ENCODE data around the gene WDR88. TPM values are rescaled to one million over a fixed set of nuclear protein-coding genes. Genes with fewer than 3 reads are reported as not detected.
A peak's percentile ranks its signal among the peaks of the same experiment; 100 is the strongest.

WDR88 gene
- total RNA-seq, 2 donors from 2014 or later: not detected

GRCh38 chr19:33094436-33095067 lies 37.4 kb upstream of the WDR88 start:
- H3K36me3 Mint-ChIP-seq (ENCODE audit: low read depth): peaks cover 74% of the 10 kb centered on the region

GRCh38 chr19:33096005-33096404 lies 35.9 kb upstream of the WDR88 start:
- no peak overlapping the region for H3K4me3 Mint-ChIP-seq
- H3K9me3 ChIP-seq (ENCODE audit: control insufficient read depth, low read length): no peaks in the 10 kb centered on the region
- H3K27me3 ChIP-seq (ENCODE audit: control insufficient read depth, insufficient read depth, low read length, poor library complexity, severe bottlenecking): no peaks in the 10 kb centered on the region
- peak overlapping the region; percentile 29 for H3K27ac Mint-ChIP-seq
- peaks cover 5% of the 10 kb centered on the region for H3K4me1 Mint-ChIP-seq
- H3K36me3 ChIP-seq (ENCODE audit: control insufficient read depth, insufficient read depth, low read length): peaks cover 60% of the 10 kb centered on the region
- no peaks in the 10 kb centered on the region for H3K4me1 ChIP-seq (ENCODE audit: control insufficient read depth, insufficient read depth, low read length)
- no peak overlapping the region for H3K9ac ChIP-seq (ENCODE audit: extremely low read depth, low read length, poor library complexity, severe bottlenecking)
- no peak overlapping the region for H3K4me3 ChIP-seq (ENCODE audit: low read length)
- DNase-seq: no peak
- peak; percentile 14 for TF ChIP-seq CTCF (conservative IDR thresholded peaks at IDR 0.05)
- 83 to 85% methylated on average over 4 of the region's 4 CpGs for WGBS, 2 experiments (ENCODE audit: insufficient coverage in 1 of 2, insufficient read length in 1 of 2)
- H3K27me3 Mint-ChIP-seq (ENCODE audit: insufficient read depth): no peaks in the 10 kb centered on the region
- no peak overlapping the region for H3K27ac ChIP-seq (ENCODE audit: low read depth, low read length)
- peaks cover 68% of the 10 kb centered on the region for H3K36me3 Mint-ChIP-seq (ENCODE audit: low read depth)
- no peaks in the 10 kb centered on the region for H3K9me3 Mint-ChIP-seq

More at GRCh38 chr19:33094436-33095067, 37.4 kb upstream of the WDR88 start:
- Mint-ChIP-seq H3K9me3 (no peaks in the 10 kb centered on the region), H3K4me1 (peaks cover 5% of the 10 kb centered on the region), H3K27ac (no peak overlapping the region), H3K27me3 (ENCODE audit: insufficient read depth) (no peaks in the 10 kb centered on the region), H3K4me3 (no peak overlapping the region)
- H3K9ac ChIP-seq (ENCODE audit: extremely low read depth, low read length, poor library complexity, severe bottlenecking): no peak overlapping the region
- no peak for DNase-seq
- peaks cover 67% of the 10 kb centered on the region for H3K36me3 ChIP-seq (ENCODE audit: control insufficient read depth, insufficient read depth, low read length)
- H3K4me3 ChIP-seq (ENCODE audit: low read length): no peak overlapping the region
- no peaks in the 10 kb centered on the region for H3K9me3 ChIP-seq (ENCODE audit: control insufficient read depth, low read length)
- H3K27ac ChIP-seq (ENCODE audit: low read depth, low read length): no peak overlapping the region
- H3K4me1 ChIP-seq (ENCODE audit: control insufficient read depth, insufficient read depth, low read length): no peaks in the 10 kb centered on the region
- WGBS, 2 experiments (ENCODE audit: insufficient coverage in 1 of 2, insufficient read length in 1 of 2): 95 to 97% methylated on average over 4 to 6 of the region's 6 CpGs
- H3K27me3 ChIP-seq (ENCODE audit: control insufficient read depth, insufficient read depth, low read length, poor library complexity, severe bottlenecking): no peaks in the 10 kb centered on the region
- TF ChIP-seq CTCF (conservative IDR thresholded peaks at IDR 0.05): no peak

- Histone ChIP-seq H3K4me3 (ENCODE audit: low read length) (no peak overlapping the region), H3K27ac (ENCODE audit: low read depth, low read length) (no peak overlapping the region), H3K9ac (ENCODE audit: extremely low read depth, low read length, poor library complexity, severe bottlenecking) (no peak overlapping the region), H3K36me3 (ENCODE audit: control insufficient read depth, insufficient read depth, low read length) (peaks cover 61% of the 10 kb centered on the region), H3K4me1 (ENCODE audit: control insufficient read depth, insufficient read depth, low read length) (no peaks in the 10 kb centered on the region), H3K9me3 (ENCODE audit: control insufficient read depth, low read length) (no peaks in the 10 kb centered on the region), H3K27me3 (ENCODE audit: control insufficient read depth, insufficient read depth, low read length, poor library complexity, severe bottlenecking) (no peaks in the 10 kb centered on the region)
- Mint-ChIP-seq H3K27me3 (ENCODE audit: insufficient read depth) (no peaks in the 10 kb centered on the region), H3K4me1 (peaks cover 5% of the 10 kb centered on the region), H3K36me3 (ENCODE audit: low read depth) (peaks cover 69% of the 10 kb centered on the region), H3K9me3 (no peaks in the 10 kb centered on the region), H3K4me3 (no peak overlapping the region), H3K27ac (no peak overlapping the region)
- no peak for TF ChIP-seq CTCF (conservative IDR thresholded peaks at IDR 0.05)
- 95 to 98% methylated on average over 2 to 4 of the region's 4 CpGs for WGBS, 2 experiments (ENCODE audit: insufficient coverage in 1 of 2, insufficient read length in 1 of 2)
- no peak for DNase-seq
Measured at GRCh38 chr19:33098055-33098534, 33.8 kb upstream of the WDR88 start.

Measured in endodermal cell (in vitro differentiated cells).